NCI-H345 (cell line): Measurements from ENCODE around the gene MCRS1.
A peak's percentile ranks its signal among the peaks of the same experiment; 100 is the strongest.
"Not testable (repeated sequence)": the region's sequence is repeated elsewhere in the genome, so short reads cannot be mapped to it uniquely, and the experiment has no call there.

Experiments used
- DNase-seq: peaks from one replicate; lab custom pipeline; 2025; lab: John Stamatoyannopoulos, UW

The MCRS1 gene

GRCh38 chr12:49567611-49568441, at the start of gene MCRS1:
Gene MCRS1 (minus strand): TSS chr12:49568142. CDS start chr12:49566731, 1,411 bp downstream.
- DNase-seq: peak; percentile 66

GRCh38 chr12:49616533-49617219, 48.7 kb upstream of the MCRS1 start:
- DNase-seq: no peak

- DNase-seq: no peak
Measured at GRCh38 chr12:49615725-49616124, 47.8 kb upstream of the MCRS1 start.

DNA sequence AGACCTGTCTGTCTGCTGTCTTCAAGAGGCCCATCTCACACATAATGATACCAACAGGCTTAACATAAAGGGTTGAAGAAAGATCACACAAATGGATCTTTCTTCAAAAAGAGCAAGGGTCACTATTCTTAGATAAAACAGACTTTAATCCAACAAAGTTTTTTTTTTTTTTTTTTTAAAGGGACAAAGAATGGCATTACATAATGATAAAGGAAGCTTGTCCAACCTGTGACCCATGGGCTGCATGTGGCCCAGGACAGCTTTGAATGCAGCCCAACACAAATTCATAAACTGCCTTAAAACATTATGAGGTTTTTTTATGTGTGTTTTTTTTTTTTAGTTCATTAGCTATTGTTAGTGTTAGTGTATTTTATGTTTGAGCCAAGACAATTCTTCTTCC, 44.3 kb upstream of the MCRS1 start:
- DNase-seq: no peak

DNA sequence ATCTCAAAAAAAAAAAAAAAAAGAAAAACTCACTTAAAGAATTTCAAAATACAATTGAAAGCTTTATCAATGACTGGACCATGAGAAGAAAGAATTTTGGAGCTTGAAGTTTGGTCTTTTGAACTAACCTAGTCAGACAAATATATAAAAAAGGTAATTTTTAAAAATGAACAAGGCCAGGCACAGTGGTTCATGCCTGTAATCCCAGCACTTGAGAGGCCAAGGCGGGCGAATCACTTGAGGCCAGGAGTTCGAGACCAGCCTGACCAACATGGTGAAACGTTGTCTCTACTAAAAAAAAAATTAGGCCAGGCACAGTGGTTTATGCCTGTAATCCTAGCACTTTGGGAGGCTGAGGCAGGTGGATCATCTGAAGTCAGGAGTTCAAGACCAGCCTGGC, 42.8 kb upstream of the MCRS1 start:
- DNase-seq: not testable (repeated sequence)

DNA sequence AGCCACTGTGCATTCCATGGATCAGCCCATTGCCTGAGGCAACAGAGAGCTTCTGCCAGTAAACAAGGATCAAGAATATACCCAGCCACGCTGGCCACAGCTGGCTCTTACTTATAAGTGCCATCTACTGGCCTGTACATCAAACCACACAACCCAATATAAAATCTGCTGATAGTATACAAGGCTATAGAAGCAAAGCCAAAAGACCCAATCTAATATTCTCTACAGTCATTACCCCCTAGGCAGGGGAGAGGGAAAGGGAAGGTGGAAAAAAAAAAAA, 41.9 kb upstream of the MCRS1 start:
- DNase-seq: no peak

DNA sequence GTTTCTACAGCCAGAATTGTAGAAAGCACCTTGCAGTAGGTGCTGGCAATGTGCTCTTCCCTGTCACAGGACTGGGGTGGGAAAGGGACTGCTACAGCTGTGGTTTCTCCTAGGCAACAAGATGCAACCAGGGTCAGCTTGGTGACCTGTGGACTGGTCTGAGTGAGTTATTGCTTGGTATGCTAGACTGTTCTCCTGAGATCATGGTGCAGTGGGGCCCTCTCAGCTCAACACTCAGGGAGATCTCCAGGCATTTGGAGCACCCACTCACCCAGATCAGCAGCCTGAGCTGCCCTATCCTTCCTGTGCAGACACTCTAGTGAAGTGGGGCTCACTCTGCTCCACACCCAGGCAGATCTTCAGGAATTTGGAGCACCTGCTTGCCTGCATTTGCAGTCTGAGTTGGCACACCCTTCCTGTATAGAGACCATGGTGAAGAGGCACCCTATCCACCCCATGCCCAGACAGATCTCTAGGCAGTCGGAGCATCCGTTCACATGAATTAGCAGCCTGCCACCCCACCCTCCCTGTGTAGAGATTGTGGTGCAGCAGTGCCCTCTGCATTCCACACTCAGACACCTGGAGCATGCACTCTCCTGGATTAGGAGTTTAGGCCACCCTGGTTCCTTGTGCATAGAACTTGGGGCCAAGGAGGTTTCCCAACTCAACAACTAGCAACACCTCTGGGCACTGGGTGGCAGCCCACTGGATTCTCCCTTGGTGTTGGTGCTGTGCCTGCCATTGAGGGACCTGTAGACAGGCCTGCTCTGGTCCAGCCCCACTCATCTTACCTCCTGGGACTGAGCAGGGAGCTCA, 41.3 kb upstream of the MCRS1 start:
- DNase-seq: no peak

GRCh38 chr12:49605539-49605938, 37.6 kb upstream of the MCRS1 start, which contains the start of gene FAM186B:
Gene FAM186B (minus strand): TSS chr12:49605639. CDS start chr12:49605477, 162 bp downstream.
- DNase-seq: not testable (repeated sequence)

- DNase-seq: no peak
Measured at GRCh38 chr12:49604856-49605255, 36.9 kb upstream of the MCRS1 start.

- no peak for DNase-seq
Measured at GRCh38 chr12:49603721-49604120, 35.8 kb upstream of the MCRS1 start.

- no peak for DNase-seq
Measured at GRCh38 chr12:49599961-49600360, 32.0 kb upstream of the MCRS1 start.

GRCh38 chr12:49598527-49598926, 30.6 kb upstream of the MCRS1 start:
- DNase-seq: no peak

DNA sequence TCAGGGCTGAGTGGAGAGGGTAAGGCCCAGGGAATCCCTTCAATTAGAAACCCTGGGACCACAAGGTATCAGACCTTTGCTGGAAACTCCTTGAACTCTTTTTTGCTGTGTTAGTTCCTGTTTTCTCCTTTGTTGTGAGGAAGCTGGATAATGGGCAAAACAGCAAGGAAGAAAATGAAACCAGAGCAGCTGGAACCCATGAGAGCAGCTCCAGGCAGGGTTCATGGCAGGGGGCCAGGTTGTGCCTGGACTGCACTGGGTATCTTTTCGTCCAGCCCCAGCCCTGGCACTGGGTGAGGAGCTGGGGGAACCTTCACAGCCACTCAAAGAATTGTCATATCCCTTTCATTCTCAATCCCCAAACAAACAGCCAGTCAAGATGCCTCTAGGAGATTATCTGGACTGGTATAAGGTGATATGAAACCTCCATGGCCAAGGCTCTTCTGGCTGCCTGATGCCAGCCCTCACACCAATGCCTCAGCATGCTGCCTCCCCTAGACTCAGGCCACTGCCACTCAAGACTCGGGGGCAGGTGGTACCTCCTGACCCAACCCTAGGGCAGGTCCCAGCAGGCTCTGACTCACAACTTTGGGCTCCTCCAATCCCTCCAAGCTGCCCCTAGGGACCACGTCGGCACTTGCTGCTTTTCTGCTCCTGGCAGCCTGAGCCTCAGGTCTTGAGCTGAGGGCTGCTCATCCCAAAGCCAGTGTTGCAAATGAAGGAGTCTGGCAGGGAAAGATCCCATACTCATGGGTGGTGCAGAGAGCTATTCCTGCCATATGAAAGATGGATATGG, 21.0 kb upstream of the MCRS1 start:
- no peak for DNase-seq

DNA sequence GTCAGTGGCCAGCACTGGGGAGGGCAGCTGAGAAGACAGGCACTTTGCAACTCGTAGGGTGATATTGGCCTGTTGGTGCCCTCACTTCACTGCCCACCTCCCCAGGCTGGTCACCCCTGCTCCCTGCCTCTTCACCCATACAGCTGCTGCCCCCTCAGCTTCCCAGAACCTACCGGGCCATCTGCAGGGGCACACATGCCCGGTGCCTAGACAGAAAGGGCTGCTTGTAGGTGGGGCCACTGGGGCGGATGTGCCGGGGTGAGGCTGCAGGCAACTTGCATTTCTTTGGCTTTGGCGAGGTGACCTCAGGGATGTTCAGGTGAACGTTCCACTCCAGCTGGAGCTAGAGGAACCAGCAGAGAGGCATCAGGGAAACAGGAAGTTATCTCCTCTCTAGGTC, 20.3 kb upstream of the MCRS1 start:
- DNase-seq: no peak

DNA sequence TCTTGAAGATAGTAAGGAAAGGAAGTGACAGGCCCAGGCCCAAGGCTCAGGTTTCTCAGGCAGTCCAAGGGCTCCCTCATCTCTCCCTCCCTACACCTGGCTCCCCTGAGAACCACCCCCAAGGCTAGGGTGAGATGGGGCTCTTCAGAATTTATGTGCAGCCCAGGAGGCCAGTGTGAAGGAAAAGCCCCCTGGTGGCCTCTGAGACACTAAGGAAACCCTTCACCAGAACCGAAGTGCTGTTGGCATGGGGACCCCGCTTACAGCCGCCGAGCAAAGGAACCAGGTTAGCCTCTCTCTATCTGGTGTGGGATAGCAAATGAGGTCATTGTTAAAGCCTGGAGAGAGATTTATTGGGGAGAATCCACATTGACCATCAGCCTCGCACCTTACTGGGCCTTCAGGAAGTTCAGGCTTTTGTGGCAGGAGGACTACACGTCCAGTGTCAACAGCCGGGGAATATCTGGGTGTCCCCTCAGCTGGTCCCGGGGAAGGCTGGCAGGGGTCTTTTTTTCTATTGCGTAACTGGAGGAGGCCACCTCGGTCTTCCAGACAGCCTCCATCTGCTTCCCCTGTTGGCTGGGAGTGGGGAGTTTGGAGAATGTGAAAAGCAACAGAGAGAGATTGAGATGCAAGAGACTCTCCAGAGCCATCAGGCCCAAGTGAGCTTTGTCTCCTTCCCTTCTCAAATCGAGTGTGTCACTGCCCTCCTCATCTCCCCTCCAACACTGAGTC, 19.4 kb upstream of the MCRS1 start:
- DNase-seq: no peak

GRCh38 chr12:49585477-49586459, 17.8 kb upstream of the MCRS1 start:
- no peak for DNase-seq

GRCh38 chr12:49584591-49584990, 16.6 kb upstream of the MCRS1 start:
- no peak for DNase-seq

DNA sequence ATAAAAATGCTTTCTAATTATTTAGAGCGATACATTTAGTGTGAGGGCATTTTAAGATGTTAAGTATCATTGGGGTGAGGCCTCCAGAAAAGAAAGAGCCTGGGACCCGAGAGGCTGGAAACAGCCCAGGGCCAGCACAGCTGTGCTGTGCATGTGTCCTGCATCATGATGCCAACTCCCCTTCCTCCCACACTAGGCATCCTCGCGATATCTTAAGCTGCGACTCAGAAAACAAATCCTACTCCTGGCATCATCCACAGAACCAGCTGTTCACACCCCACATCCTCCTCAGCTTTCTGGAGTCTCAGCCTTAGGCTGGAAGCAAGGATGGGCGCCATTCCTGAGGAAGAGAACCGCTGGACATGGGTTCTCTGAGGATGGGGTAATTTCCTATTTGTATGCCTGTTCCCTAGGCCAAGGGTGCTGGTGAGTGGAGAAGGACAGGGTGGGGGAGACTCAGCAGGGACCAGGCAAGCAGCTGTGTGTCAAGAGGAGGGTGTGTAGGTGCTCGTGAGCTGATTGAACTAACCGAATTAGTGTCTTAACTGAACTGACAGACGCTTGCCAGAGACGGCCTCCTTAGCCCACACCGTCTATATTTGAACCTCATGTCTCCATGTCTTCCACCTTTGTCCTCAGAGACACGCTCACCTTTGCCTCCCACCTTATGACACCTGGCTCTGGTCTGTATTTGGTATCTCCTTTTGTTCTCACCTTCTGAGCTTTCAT, 15.6 kb upstream of the MCRS1 start:
- no peak for DNase-seq

DNA sequence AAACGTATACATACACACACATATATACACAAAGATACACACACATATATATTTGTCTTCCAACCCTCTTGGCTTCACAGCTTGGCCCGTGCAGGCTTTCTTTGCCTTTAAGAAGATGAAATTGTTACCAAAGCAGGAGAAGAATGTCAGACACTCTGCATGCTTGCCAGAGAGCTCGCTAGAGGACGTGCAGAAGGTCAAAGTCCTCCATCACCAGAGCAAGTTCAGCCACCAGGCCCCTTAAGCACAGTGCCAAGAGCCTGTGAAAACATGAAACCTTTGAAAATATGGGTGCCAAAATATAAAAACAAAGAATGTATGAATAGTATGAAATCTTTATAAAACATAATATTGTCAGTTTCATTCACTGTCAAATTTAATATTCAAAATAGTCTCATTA, 14.9 kb upstream of the MCRS1 start:
- DNase-seq: no peak
